Esophagus muscularis mucosa (tissue), 4 donors: ENCODE results near the gene FRZB.

Source experiments
- EP300 ChIP-seq: sonication (generic); formaldehyde crosslinking; IDR thresholded peaks from one replicate; pipeline ENCODE4 v1.6.1; 2017; ENCODE audit warnings: antibody characterized with exemption
- POLR2A ChIP-seq: fragments of 450-650 bp; IDR thresholded peaks from one replicate; pipeline ENCODE4 v1.6.1; 2017; ENCODE audit warnings: antibody characterized with exemption, moderate library complexity, mild to moderate bottlenecking, low read depth
- POLR2AphosphoS5 ChIP-seq, 2 donors: sonication (generic); formaldehyde crosslinking; IDR thresholded peaks; one replicate each; pipeline ENCODE4 v1.6.1; 2017; ENCODE audit warnings: antibody characterized with exemption in 2 of 2
- TF ChIP-seq, protein P1 (sequence below), 3 experiments: fragments of 200-600 bp in 2 of 3; fragments of 450-650 bp in 1 of 3; sonication (generic) in 2 of 3; IDR thresholded peaks; one replicate each; pipeline ENCODE4 v1.5.1; 2017 to 2019; ENCODE audit warnings: antibody characterized with exemption in 3 of 3, mild to moderate bottlenecking in 2 of 3, moderate library complexity in 1 of 3

DNA sequence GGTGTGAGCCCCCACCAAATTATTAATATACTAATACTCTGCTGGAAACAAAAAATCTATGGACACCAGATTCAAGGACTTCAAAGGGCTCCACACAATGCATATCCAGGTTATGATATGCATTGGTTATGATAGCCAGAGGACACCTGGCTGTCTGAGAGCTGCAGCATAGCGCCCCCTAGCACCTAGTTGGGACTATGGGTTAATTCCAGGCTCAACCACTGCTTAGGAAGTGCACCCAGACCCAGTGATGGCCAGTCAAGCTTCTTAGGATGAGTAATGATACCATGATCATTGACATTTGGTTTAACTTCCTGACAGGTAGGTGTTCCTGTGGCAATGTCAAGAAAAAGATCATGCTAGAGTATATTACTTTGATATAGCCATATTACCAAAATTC is 3.8 kb upstream of the FRZB start:
- TF ChIP-seq POLR2AphosphoS5 (IDR thresholded peaks at IDR 0.05) = no peak
- TF ChIP-seq, protein P1, sequence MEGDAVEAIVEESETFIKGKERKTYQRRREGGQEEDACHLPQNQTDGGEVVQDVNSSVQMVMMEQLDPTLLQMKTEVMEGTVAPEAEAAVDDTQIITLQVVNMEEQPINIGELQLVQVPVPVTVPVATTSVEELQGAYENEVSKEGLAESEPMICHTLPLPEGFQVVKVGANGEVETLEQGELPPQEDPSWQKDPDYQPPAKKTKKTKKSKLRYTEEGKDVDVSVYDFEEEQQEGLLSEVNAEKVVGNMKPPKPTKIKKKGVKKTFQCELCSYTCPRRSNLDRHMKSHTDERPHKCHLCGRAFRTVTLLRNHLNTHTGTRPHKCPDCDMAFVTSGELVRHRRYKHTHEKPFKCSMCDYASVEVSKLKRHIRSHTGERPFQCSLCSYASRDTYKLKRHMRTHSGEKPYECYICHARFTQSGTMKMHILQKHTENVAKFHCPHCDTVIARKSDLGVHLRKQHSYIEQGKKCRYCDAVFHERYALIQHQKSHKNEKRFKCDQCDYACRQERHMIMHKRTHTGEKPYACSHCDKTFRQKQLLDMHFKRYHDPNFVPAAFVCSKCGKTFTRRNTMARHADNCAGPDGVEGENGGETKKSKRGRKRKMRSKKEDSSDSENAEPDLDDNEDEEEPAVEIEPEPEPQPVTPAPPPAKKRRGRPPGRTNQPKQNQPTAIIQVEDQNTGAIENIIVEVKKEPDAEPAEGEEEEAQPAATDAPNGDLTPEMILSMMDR (IDR thresholded peaks at IDR 0.05) = no peak
- no peak for TF ChIP-seq POLR2A
- no peak for TF ChIP-seq EP300
